Adrenal gland (tissue), 12 donors: Measurements from ENCODE around the gene LEKR1. TPM values are rescaled to one million over a fixed set of nuclear protein-coding genes. Genes with fewer than 3 reads are reported as not detected.

ENCODE experiments used
- DNase-seq, 7 donors: peaks; one replicate each; pipeline ENCODE4 v3.0.0-alpha.2; 2019 to 2020
- H3K27ac ChIP-seq, 5 donors: fragments of 200-600 bp; sonication (generic) in 4 of 5; 1 replicate in 3 of 5; 2 replicates in 2 of 5; pipeline versions ENCODE4 v1.5.1 to v1.8.0; 2016 to 2020; ENCODE audit warnings: mild to moderate bottlenecking in 1 of 5
- H3K27me3 ChIP-seq: fragments of 200-600 bp; 2 replicates; pipeline ENCODE4 v1.8.0; 2021
- H3K36me3 ChIP-seq, 2 donors: fragments of 200-600 bp; replicated peaks in 1 of 2; 1 replicate in 1 of 2; 2 replicates in 1 of 2; pipeline versions ENCODE4 v1.5.1 to v1.8.0; 2018 to 2022
- H3K4me1 ChIP-seq, 2 donors: fragments of 200-600 bp; replicated peaks in 1 of 2; 1 replicate in 1 of 2; 2 replicates in 1 of 2; pipeline versions ENCODE4 v1.5.1 to v1.8.0; 2018 to 2021
- H3K4me3 ChIP-seq, 4 donors: fragments of 200-600 bp; sonication (generic) in 3 of 4; one replicate each; pipeline ENCODE4 v1.5.1; 2016 to 2018
- H3K9me3 ChIP-seq, 3 donors: fragments of 200-600 bp; sonication (generic) in 1 of 3; replicated peaks in 1 of 3; 1 replicate in 2 of 3; 2 replicates in 1 of 3; pipeline versions ENCODE4 v1.5.1 to v1.8.0; 2016 to 2021
- POLR2A ChIP-seq, 2 donors: fragments of 450-650 bp; IDR thresholded peaks; one replicate each; pipeline ENCODE4 v1.6.1; 2017; ENCODE audit warnings: antibody characterized with exemption in 2 of 2, mild to moderate bottlenecking in 2 of 2, moderate library complexity in 1 of 2
- WGBS, 4 donors: extraction: QIAGEN DNeasy Blood & Tissue Kit in 2 of 4; methylation state at CpG; one replicate each; pipeline versions ENCODE4 v1.1.5 to v1.1.7; 2013 to 2017; 5-methylcytosine and 5-hydroxymethylcytosine counted together
- intact Hi-C, 2 donors: fragments of 100-400 bp; cut with DNase I; formaldehyde crosslinking; loops; one replicate each; pipeline versions ENCODE4 v1.14.1 to v1.15.0; 2022 to 2023
- polyA plus RNA-seq, 3 donors: library from polyadenylated mRNA; stranded (reverse); fragments of 200-250 nt in 2 of 3; fragments of 350-450 nt in 1 of 3; fragmentation: Illumina TruSeq in 1 of 3; extraction: RNeasy Lipid Tissue Mini Kit (QIAGEN cat#74804) in 1 of 3; gene quantifications; one replicate each; pipeline ENCODE4 v1.2.3, GENCODE V29; 2013 to 2014
- total RNA-seq, 9 donors: library from RNA; depleted of rRNA in 4 of 9; stranded (reverse); fragments of >200 nt in 4 of 9; fragments of 120-200 nt in 1 of 9; fragmentation: NEBNext Ultra II Directional in 1 of 9; extraction: Animal tissue kit (Norgen Biotek cat#: 25700) in 1 of 9; gene quantifications; one replicate each; pipeline versions ENCODE4 v1.1.0 to v1.2.4, GENCODE V29; 2013 to 2023
- TF ChIP-seq, protein P1 (sequence below), 6 experiments: fragments of 450-650 bp in 4 of 6; fragments of 200-600 bp in 2 of 6; sonication (generic) in 1 of 6; IDR thresholded peaks; 1 replicate in 5 of 6; 2 replicates in 1 of 6; pipeline versions ENCODE4 v1.5.1 to v1.8.0; 2016 to 2021; ENCODE audit warnings: antibody characterized with exemption in 6 of 6, mild to moderate bottlenecking in 2 of 6, moderate library complexity in 1 of 6
- donor health status: healthy with polysubstance abuse.
- donor health status: Bipolar disorder and iron deficiency.
- donor health status: DM: yes; HTN: yes; CAD: no.
- donor health status: DM: no; HTN: no; CAD: no.
- donor health status: DM: no; HTN: no; CAD: no.
- donor health status: DM: yes; HTN: yes; CAD: no.

Gene LEKR1
- total and polyA plus RNA-seq, 12 donors, result 0.28 to 2.3 (median 1.5) TPM

DNA sequence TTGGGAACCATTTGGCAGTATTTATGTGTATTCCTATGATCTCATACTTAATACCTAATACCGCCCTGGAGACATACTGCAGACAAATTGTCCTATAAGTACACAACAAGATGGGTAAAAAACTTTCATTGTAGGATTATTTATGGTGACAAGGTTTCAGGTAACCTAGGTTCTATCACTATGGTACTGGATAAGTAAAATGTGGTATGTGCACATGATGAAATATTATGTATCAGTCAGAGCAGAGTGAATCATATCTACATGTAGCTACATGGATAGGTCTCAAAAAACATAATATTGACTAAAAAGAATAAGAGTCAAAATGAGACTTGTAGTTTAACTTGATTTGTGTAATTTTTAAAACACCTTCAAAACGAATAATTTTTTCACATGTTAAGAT lies 147.8 kb downstream of the LEKR1 start:
- 71 to 90% (median 79%) methylated on average over 2 of the region's 2 CpGs for WGBS, 4 donors
- no peaks in the 10 kb centered on the region for H3K9me3 ChIP-seq
- DNase-seq, result no peak
- intact Hi-C loops, result no loop called here
- no peaks in the 10 kb centered on the region for H3K4me1 ChIP-seq
- H3K27ac ChIP-seq, result no peak overlapping the region
- H3K36me3 ChIP-seq, result no peaks in the 10 kb centered on the region
- H3K4me3 ChIP-seq, result no peak overlapping the region
- H3K27me3 ChIP-seq, result no peaks in the 10 kb centered on the region
- TF ChIP-seq POLR2A (IDR thresholded peaks at IDR 0.05), result no peak
- TF ChIP-seq, protein P1, sequence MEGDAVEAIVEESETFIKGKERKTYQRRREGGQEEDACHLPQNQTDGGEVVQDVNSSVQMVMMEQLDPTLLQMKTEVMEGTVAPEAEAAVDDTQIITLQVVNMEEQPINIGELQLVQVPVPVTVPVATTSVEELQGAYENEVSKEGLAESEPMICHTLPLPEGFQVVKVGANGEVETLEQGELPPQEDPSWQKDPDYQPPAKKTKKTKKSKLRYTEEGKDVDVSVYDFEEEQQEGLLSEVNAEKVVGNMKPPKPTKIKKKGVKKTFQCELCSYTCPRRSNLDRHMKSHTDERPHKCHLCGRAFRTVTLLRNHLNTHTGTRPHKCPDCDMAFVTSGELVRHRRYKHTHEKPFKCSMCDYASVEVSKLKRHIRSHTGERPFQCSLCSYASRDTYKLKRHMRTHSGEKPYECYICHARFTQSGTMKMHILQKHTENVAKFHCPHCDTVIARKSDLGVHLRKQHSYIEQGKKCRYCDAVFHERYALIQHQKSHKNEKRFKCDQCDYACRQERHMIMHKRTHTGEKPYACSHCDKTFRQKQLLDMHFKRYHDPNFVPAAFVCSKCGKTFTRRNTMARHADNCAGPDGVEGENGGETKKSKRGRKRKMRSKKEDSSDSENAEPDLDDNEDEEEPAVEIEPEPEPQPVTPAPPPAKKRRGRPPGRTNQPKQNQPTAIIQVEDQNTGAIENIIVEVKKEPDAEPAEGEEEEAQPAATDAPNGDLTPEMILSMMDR (IDR thresholded peaks at IDR 0.05), result no peak

DNA sequence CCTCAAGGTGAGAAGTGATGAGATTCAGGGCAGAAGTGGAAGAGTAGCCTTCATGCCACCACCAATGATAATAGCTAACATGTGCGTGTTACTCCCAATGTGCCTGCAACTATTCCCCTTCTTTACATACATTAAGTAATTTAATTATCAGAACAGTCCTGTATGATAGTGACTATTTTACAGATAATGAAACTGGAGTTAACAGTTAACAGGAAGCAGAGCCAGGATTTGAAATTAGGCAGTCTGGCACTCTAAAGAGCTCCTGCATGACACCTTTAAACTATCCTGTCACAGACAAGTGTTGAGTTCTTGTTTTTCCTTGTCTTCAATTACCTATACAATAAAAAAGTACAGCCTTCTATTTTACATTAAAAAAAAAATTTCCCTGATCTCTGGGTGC lies 148.8 kb downstream of the LEKR1 start:
- no peaks in the 10 kb centered on the region for H3K27me3 ChIP-seq
- no peaks in the 10 kb centered on the region for H3K4me1 ChIP-seq
- WGBS, 4 donors, result 83 to 100% (median 94%) methylated on average over 1 of the region's 1 CpG
- no peak overlapping the region for H3K27ac ChIP-seq
- H3K4me3 ChIP-seq, result no peak overlapping the region
- no peak for DNase-seq
- H3K36me3 ChIP-seq, result no peaks in the 10 kb centered on the region
- TF ChIP-seq, protein P1 (IDR thresholded peaks at IDR 0.05), result no peak
- no peak for TF ChIP-seq POLR2A (IDR thresholded peaks at IDR 0.05)
- H3K9me3 ChIP-seq, result no peaks in the 10 kb centered on the region
- intact Hi-C loops, result no loop called here

DNA sequence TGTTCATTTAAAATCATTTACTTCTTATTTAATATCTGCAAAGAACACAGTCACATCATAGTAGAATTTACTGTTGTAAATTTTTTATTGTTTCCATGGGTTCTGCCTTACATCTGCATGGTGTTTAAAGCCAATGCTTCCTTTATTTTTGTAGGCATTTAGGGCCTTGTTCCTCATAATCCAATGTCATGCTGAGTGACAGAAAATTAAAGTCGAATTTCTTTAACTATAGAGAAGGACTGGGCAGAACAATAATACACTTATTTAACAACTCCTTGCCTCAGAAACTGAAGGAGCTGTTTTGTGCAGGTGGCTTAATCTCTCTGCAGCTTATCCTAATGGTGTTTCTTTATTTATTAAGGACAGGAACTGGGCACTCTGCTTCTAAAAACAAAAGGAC lies 149.6 kb downstream of the LEKR1 start:
- 28 to 59% (median 29%) methylated on average over 1 of the region's 1 CpG for WGBS, 4 donors
- no peaks in the 10 kb centered on the region for H3K27me3 ChIP-seq
- TF ChIP-seq POLR2A (IDR thresholded peaks at IDR 0.05), result no peak
- TF ChIP-seq, protein P1 (IDR thresholded peaks at IDR 0.05), result no peak
- H3K9me3 ChIP-seq, result no peaks in the 10 kb centered on the region
- no peak for DNase-seq
- H3K4me3 ChIP-seq, result no peak overlapping the region
- no peaks in the 10 kb centered on the region for H3K4me1 ChIP-seq
- intact Hi-C loops, result no loop called here
- no peaks in the 10 kb centered on the region for H3K36me3 ChIP-seq
- H3K27ac ChIP-seq, result no peak overlapping the region

DNA sequence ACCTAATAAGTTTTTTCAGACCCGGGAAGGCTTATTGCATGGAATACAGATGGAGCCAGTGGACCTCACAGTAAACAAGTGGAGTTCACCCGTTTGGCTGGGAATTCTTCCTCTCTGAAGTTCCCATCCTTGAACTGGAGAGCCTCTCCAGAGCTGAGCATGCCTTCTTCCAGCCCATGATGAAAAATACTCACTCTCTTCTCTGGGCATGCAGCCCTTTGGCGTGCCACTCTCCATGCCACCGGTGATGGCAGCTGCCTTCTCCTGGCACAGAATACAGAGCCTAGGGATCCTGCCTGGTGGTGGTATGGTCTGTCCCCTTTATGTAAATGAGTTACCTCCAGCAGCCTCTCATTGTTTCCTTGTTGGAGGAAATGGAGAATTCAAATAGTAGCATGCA lies 150.8 kb downstream of the LEKR1 start:
- H3K27ac ChIP-seq, result no peak overlapping the region
- WGBS, 4 donors, result 90 to 94% (median 93%) methylated on average over 4 of the region's 4 CpGs
- no peaks in the 10 kb centered on the region for H3K36me3 ChIP-seq
- TF ChIP-seq, protein P1 (IDR thresholded peaks at IDR 0.05), result no peak
- no peak for TF ChIP-seq POLR2A (IDR thresholded peaks at IDR 0.05)
- DNase-seq, result no peak
- no peaks in the 10 kb centered on the region for H3K4me1 ChIP-seq
- intact Hi-C loops, result no loop called here
- no peaks in the 10 kb centered on the region for H3K27me3 ChIP-seq
- no peaks in the 10 kb centered on the region for H3K9me3 ChIP-seq
- H3K4me3 ChIP-seq, result no peak overlapping the region
